GM03348 (cell line): ENCODE measurements around the gene ZNF813.
"Not testable (repeated sequence)": the region's sequence is repeated elsewhere in the genome, so short reads cannot be mapped to it uniquely, and the experiment has no call there.

Experiments
- DNase-seq: peaks from one replicate; pipeline ENCODE4 v3.0.0; 2012; ENCODE audit warnings: low spot score

The ZNF813 gene

DNA sequence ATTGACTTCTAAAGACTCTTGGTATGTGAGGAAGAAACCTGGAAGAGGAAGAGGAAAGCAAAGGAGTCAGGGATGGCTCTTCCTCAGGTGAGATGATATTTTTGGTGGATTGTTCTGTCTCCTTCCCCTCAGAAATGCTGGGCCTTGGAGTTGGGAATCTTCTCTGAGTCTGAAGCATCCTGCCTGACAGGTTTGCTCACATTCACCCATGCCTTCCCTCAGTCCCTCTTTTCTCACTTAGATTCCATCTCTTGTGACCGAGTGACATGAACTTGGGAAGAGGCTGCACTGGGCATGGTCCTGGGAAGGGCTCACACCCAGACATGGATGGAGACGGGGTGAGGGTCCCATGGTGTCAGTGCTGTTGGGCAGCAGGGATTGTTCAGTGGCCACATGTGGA, 16.2 kb downstream of the ZNF813 start:
- not testable (repeated sequence) for DNase-seq

DNA sequence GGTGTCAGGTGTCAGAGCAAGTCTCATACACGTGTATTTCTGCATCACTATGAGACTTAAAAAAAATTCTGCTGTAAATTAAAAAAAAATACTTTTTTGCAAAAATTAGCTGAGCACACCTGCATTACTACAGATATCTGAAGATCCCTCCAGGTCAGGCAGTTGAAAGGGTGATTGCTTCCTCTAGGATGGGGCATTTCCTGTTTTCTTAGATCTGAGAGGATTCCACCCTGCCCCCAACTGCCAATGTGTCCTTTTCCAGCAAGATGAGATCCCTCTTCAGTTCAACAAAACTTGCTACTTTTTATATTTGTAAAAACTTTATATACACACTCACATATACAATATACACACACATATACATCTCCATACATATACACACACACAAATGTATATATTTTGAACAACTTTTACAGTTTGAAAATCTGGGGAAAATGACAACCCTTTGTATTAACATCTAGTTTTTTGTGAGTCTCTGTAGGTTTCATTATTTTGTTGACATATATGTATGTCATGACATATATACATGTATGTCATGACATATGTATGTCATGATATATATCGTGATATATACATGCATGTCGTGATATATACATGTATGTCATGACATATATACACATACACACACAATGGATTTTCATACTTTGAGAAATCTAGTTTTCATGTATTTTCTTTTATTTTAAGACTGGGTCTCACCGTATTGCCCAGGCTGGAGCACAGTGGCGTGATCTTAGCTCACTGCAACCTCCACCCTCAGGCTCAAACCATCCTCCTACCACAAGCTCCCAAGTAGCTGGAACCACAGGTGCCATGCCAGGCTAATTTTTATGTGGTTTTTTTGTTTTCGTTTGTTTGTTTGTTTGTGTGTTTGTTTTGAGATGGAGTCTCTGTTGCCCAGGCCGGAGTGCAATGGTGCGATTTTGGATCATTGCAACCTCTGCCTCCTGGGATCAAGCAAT, 17.8 kb downstream of the ZNF813 start:
- no peak for DNase-seq

DNA sequence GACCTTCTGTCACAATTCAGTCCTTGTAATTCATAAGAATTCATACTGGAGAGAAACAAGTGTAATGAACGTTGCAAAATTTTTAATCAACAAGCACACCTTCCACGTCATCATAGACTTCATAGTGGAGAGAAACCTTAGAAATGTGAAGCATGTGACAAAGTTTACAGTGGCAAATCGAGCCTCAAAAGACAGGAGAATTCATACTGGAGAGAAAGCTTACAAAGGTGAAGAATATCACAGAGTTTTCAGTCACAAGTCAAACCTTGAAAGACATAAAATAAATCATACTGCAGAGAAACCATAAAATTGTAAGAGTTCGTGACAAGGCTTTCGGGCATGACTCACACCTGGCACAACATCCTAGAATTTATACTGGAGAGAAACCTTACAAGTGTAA, 24.6 kb downstream of the ZNF813 start:
- DNase-seq, result no peak

DNA sequence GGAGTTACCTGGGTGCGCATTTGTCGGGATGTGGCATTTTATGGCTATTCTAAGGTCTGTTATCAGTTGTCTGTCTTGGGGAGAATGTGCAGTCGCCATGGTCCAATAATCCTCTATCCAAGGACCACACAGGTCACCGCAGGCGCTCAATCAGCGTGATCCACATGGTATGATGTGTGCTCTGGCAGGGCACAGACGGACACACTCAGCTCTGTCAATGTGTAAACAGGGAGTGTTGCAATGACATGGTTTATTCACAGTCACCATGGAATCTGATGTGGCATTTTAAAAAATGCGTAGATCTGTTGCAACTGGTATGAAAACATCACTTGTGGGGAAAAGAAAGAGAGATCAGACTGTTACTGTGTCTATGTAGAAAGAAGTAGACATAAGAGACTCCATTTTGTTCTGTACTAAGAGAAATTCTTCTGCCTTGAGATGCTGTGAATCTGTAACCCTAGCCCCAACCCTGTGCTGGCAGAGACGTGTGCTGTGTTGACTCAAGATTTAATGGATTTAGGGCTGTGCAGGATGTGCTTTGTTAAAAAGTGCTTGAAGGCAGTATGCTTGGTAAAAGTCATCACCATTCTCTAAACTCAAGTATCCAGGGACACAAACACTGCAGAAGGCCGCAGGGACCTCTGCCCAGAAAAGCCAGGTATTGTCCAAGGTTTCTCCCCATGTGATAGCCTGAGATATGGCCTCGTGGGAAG, 29.9 kb downstream of the ZNF813 start:
- peak; percentile 13 for DNase-seq

DNA sequence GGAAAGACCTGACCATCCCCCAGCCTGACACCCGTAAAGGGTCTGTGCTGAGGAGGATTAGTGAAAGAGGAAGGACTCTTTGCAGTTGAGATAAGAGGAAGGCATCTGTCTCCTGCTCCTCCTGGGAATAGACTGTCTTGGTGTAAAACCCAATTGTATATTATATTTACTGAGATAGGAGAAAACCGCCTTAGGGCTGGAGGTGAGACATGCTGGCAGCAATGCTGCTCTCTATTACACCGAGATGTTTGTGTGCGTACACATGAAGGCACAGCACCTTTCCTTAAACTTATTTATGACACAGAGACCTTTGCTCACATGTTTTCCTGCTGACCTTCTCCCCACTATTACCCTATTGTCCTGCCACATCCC, 30.5 kb downstream of the ZNF813 start:
- not testable (repeated sequence) for DNase-seq

DNA sequence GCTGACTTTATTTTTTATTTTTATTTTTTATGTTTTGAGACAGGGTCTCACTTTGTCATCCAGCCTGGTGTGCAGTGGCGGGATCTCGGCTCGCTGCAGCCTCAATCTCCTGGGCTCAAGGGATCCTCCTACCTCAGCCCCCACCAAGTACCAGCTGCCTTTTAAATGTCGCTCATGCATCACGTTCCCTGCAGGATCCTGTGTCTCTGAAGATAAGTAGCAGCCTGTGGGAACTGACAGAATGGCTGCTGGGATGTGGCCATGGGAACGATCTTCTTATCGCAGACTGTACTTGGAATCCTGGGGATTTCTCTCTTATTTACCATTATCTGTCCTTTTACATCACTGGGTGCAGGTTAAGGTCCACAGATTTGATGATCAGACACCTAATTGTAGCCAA, 35.6 kb downstream of the ZNF813 start:
- not testable (repeated sequence) for DNase-seq

DNA sequence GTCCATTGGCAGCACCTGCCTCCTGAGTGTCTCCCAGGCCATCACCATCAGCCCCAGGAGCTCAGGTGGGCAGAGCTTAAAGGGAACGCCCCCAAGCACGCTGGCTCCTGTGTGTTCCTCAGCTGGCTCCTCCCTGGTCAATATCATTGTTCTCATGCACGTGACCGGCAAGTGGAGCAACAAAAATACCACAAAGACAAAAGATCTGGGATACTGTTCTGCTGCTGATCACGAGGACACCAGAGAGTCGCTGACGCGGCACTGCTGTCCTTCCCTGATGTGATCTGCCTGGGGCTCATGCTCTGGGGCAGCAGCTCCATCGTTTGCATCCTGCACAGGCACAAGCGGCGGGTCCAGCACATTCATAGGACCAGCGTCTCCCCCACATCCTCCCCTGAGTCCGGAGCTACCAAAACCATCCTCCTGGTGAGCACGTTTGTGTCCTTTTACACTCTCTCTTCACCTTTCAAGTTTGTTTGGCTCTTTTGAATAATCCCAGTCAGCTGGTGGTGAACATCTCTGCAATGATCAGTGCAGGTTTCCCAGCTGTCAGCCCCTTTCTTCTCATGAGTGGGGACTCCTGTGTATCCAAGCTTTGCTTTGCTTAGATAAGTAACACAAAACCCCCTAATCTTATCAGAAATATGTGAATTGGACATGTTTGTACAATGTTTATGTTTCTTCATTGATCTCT, 36.3 kb downstream of the ZNF813 start:
- DNase-seq, result not testable (repeated sequence)

DNA sequence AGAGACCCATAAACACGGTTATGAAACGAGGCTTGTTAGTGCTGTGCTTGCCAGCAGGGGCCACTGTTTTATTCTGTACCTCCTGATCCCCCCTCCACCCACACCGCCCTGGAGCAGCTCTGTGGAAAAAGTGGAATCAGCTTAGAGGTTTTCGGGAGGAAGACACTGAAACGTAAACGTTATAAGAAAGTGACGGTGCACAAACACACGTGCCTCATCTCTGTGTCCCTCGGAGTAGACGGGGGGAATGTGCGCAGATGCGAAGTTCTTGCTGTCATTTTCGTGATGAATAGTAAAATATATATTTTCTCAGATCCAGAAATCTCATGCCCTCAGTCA, 36.8 kb downstream of the ZNF813 start:
- DNase-seq, result peak; percentile 33

DNA sequence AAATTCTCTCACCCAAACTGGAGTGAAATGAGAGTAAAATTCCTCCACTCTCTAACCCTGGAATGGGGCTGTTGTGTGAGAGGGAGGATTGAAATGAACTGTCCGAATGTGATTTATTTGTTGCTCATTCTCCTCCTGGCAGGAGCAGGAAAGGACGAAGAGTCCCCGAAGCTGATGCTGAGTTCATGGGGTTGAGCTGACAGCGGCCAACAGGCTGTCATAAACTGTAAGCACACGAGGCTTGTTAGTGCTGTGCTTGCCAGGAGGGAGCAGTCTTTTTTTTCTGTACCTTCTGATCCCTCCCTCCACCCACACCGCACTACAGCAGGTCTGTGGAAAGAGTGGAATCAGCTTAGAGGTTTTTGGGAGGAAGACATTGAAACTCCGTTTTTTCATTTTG, 37.4 kb downstream of the ZNF813 start:
- DNase-seq, result no peak

DNA sequence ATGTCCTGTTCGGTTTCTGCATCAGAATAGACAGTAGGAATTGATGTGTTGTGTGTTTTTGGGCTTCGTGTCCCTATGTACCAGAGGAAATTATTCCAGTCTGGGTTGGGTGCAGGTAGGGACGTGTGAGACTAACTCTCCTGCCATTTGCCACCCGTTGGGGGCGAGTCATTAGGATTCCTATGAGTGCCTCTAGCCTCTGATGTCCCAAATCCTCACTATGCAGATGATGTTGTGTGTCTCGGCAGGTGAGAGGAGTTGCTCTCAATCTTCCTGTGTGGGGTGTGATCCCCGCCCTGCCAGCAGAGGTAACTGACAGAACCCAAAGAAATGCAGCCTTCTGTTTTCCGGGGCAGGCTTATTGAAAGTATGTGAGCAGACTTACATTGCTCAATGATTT, 39.2 kb downstream of the ZNF813 start:
- no peak for DNase-seq

DNA sequence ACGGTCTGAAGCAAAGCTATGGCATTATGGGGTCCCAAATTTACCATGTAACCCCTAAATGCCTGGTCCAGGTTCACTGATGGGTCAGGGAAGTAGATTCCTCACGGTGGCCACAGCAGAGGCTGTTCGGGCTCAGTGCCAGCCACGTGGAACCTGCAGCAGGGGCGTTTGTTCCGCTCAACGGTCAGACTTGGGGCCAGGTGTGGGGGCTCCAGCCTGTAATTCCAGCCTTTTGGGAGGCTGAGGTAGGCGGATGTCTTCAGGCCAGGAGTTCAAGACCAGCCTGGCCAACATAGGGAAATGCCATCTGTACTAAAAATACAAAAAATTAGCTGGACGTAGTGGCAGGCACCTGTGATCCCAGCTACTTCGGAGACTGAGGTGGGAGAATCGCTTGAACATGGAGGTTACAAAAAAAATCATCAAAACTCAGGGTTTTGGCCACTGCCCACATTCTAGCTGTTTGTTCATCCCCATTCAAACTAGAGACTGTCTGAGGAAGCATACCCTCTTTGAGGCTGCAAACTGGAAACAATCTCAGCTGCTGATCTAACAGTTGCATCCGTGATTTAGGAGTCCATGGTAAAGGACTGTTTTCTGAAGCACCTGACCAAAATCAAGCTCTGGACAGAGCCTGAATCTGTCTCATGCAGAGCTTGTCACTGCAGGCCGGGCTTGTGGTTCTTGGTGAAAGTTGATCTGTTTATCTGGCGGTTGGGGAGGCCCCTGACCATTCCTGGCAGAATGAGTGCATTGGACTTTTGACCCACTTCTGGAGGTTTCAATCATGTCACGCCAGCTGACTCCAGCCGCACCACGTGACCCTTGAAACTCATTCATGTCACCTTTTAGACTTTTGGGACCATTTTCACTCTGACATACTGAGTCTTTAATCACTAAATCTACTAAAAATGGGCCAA, 40.2 kb downstream of the ZNF813 start:
- no peak for DNase-seq

DNA sequence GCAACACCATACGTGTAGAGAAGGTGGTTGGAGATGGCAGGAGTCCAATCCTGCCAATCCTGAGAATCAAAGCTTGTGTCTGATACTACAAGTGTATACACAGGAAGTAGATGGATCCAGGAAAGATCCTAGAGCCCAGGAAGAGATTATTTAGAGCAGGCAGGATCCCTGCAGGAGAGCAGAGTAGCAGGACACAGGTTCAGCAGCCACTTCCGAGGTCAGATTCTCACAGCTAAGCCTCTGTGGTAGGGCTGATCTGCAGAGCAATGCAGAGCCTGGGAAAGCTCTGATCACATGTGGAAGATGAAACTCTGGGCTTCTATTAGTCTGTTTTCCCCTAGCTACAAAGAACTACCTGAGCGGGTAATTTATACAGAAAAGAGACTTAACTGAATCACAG, 41.9 kb downstream of the ZNF813 start:
- no peak for DNase-seq

DNA sequence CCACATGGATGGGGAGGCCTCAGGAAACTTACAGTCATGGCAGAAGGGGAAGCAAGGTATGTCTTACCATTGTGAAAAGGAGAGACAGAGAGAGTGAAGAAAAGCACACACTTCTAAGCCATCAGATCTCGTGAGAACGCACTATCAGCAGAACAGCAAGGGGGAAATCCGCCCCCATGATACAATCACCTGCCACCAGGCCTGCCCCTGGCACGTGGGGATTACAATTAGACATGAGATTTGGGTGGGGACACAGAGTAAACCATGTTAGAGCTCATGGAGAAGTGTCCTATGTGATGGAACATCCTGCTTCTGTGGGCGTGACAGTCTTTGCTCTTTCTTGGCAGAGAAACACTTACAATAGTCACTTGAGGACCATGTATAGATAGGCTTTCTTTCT, 42.3 kb downstream of the ZNF813 start:
- no peak for DNase-seq

DNA sequence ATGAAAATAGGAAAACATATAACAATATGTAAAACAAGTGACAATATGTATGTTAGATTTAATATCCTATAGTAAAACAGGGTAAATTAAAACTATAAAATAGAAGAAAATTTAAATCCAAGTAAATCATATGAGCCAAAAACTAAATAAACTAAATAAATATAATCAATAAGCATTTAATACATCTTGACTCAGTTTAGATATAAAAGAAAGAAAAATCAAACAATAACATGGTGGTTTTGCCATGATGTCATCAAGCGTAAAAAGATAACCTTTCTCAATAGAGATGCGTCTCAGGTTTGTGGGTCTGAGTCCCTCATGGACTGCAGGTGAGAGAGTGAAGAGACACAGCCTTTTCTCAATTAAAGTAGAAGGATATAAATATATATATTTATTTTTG, 43.8 kb downstream of the ZNF813 start:
- no peak for DNase-seq

DNA sequence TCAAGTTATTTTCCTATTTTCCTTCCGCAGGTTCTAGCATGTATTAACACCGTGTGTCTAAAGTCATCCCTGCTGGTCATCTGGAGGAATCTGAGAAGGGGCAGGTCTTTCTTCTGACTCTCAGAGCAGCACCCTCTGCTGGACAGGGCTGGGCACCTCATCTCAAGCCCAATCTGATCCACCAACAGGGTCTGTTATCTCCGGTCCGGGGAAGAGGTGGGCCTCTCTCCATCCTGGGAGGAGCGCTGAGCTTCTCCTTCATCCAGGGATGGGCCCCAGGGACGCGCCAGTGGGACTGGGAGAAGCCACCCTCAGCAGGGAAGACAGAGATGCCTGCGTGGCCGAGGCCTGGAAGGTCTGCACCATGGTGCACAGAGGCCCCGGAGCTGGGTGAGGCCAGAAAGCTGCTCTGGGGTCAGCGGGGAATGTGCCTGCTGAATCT, 44.4 kb downstream of the ZNF813 start:
- DNase-seq, result peak; percentile 82

DNA sequence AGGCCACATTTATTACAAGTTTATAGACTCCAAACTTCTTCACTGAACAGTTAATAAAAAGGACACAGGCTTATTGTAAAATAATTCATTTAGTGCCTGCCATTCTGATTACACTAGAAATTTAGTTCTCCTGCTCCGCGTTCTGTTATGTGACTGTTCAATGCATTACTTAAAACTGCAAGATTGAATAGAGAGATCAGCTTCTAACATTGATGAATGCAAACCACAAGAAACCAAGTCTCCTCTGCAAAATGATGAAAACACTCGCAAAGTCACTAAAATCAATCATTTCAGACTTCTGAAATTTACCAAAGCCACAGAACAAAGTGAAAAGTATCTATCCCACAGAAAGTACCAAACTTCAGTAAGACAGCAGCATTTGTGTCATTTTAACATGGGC, 47.5 kb downstream of the ZNF813 start:
- not testable (repeated sequence) for DNase-seq

DNA sequence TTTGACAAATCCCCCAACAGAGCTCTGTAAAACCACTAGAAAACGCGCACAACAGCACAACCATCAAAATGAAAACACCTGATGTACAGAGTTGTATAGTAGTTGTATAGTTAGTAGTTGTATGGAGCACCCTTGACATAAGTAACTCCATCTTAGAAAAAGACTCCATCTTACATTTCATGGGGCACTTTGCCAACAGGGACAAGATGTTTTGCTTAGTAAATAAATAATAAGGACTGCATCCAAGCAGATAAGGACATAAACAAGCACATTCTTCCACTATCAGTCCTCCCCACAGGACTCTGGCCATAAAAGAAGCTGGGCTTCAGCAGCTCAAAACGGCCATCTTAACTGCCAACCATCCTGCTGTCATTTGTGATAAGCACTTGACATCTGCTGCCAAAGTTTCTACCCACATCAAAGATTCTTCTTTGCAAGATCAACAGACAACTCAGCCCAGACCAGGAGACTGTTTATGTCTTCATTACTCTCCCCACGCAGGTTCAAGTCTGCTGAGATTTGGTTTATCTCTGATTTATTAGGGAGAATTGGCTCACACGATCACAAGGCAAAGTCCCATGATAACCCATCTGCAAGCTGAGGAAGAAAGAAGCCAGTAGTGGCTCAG, 49.7 kb downstream of the ZNF813 start:
- DNase-seq, result no peak

DNA sequence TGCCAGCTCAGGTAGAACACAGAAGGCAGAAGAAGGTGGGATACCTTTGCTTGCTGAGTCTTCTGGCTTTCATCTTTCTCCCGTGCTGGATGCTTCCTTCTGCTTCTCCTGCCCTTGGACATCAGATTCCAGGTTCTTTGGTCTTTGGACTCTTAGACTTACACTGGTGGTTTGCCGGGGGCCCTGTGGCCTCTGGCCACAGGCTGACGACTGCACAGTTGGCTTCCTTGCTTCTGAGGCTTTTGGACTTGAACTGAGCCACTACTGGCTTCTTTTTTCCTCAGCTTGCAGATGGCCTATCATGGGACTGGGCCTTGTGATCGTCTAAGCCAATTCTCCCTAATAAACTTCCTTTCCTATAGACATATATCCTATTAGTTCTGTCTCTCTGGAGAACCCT, 50.6 kb downstream of the ZNF813 start:
- no peak for DNase-seq

DNA sequence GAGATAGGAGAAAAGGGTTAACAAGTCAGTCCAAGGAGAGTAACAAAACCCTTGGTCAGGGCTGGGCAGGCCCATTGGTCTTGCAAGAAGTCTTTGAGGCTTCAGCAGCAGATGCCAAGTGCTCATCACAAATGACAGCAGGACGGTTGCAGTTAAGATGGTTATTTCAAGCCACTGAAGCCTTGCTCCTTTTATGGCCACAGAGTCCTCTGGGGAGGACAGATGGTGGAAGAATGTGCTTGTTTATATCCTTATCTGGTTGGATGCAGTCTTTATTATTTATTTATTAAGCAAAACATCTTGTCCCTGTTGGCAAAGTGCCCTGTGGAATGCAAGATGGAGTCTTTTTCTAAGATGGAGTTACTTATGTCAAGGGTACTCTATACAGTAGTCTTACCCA, 51.2 kb downstream of the ZNF813 start:
- DNase-seq, result no peak

DNA sequence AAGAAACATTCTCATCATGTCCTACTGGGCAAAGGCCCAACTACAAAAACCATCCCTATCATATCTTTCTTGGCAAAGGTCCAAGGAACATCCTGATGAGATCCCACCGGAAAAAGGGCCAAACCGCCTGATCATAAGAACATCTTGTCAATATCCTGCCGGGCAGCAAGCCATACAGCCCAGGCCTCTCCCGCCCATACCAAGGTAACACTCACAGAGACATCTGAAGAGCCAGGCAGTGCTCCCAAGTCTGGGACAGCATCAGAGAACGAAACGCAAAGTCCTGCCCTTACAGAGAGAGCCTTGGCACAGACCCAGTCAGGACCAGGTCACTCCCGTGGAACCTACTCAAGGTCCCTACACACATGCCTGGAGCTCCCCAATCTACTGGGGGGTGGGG, 51.9 kb downstream of the ZNF813 start:
- DNase-seq, result no peak

DNA sequence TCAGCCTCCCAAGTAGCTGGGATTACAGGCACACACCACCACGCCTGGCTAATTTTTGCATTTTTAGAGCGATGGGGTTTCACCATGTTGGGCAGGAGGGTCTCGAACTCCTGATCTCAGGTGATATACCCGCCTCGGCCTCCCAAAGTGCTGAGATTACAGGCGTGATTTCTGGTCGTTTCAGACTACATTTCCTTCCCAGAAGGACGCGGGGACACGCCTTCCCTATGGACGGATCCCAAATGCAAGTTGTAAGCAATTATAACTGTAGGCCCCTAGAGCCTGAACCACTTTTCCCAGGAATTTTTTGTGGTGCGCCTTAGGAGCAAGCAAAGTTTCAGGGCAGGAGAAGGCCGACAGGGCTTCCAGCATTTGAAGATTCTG, 52.6 kb downstream of the ZNF813 start:
- DNase-seq, result no peak
